OCI-LY7 (cell line): ENCODE data around the gene CHTF8.

Experiments
- CTCF ChIP-seq: fragments of 200-600 bp; sonication (generic); conservative IDR thresholded peaks from 2 replicates; pipeline ENCODE4 v1.5.1; 2014; ENCODE audit warnings: mild to moderate bottlenecking, antibody characterized with exemption, low read length, moderate library complexity, mixed read lengths
- EZH2phosphoT487 ChIP-seq: fragments of 200-600 bp; sonication (generic); IDR thresholded peaks from 2 replicates; pipeline ENCODE4 v1.6.1; 2018; ENCODE audit warnings: low read depth, borderline replicate concordance, mild to moderate bottlenecking, mixed run types, antibody characterized with exemption, low read length, moderate library complexity, mixed read lengths

- TF ChIP-seq CTCF (no peak), EZH2phosphoT487 (no peak)
Measured at GRCh38 chr16:69111216-69111875, 21.0 kb downstream of the CHTF8 start.
